ENCODE results near the gene PLIN3. TPM values are rescaled to one million over a fixed set of nuclear protein-coding genes. Genes with fewer than 3 reads are reported as not detected.
"Not testable (repeated sequence)": the region's sequence is repeated elsewhere in the genome, so short reads cannot be mapped to it uniquely, and the experiment has no call there.

The PLIN3 gene
- total RNA-seq, 2 donors from 2014 or later: 18.4 to 28.0 TPM

DNA sequence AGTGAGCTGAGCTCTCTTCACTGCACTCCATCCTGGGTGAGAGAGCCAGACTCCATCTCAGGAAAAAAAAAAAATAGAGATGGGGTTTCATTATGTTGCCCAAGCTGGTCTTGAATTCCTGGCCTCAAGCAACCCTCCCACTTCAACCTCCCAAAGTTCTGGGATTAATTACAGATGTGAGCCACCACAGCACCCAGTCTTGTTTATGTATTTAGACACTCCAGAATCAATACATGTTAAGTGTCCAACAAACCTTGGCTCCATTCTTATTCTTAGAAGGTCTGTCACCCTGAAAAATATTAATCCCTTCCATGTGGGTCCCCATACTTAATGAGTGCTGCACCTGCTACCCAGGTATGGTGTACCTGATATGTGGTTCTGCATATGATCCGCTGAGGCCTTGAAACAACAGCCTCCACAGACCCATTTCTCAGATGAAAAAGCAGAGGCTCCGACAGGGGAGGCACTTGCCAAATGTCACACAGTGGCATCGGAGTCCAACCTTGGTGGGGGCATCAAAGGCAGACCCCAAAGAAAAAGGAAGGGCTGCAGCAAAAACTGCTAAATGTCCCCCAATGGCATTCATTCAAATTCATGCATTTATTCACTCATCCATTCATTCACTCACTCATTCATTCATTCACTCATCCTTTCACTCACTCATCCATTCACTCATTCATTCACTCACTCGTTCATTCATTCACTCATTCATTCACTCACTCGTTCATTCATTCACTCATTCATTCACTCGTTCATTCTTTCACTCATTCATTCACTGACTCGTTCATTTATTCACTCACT lies 52.6 kb downstream of the PLIN3 start:
- H3K36me3 ChIP-seq (replicated peaks in 1 of 2; ENCODE audit: insufficient read depth in 1 of 2, low read depth in 2 of 2): peaks cover 3 to 6% of the 10 kb centered on the region in 2 donors
- no peak overlapping the region for H3K4me3 ChIP-seq
- no peak overlapping the region for H3K27ac ChIP-seq
- TF ChIP-seq CTCF (IDR thresholded peaks at IDR 0.05) (no peak), POLR2A (IDR thresholded peaks at IDR 0.05) (no peak)
- DNase-seq (no peak), ATAC-seq (no peak)
- 63 to 67% methylated on average over 7 of the region's 7 CpGs for WGBS, 2 donors
- no peaks in the 10 kb centered on the region for H3K9me3 ChIP-seq
- H3K4me1 ChIP-seq: peaks cover 9% of the 10 kb centered on the region
- intact Hi-C loops (cut with DNase I): loop anchor here (5.0 kb wide), 3 partner anchors 32 to 97 kb away; no protein-coding TSS in a partner anchor
- H3K27me3 ChIP-seq: no peaks in the 10 kb centered on the region

DNA sequence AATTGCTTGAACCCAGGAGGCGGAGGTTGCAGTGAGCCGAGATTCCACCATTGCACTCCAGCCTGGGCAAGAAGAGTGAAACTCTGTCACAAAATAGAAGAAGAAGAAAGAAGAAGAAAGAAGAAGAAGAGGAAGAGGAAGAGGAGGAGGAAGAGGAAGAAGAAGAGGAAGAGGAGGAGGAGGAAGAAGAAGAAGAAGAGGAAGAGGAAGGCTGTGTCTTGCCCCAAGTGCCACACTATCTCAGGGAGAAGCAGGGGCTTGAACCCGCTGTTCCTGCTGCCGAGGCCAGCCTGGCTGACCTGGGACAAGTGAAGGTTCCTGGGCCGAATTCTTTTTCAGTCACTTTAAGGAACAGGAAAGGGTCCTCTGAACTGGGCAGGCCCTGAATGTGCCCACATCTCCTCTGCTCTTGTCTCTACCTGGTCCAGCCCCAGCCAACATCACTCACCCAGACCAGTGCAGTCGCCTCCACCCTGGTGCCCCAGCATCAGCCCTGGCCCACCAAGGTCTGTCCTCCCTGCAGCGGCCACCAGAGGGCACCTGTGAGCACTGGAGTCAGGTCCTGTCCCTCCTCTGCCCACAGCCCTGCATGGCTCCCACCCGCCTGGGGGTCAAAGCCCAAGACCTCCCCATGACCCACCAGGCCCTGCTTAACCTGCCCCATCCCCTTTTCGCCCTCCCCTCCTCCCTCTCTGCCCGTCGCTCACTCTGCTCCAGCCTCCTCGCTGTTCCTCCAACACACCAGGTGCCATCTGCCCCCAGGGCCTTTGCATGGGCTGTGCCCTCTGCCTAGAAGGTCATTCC lies 55.9 kb downstream of the PLIN3 start:
- no peak overlapping the region for H3K27ac ChIP-seq
- DNase-seq (peak; percentile 80 to 89 (median 86)), ATAC-seq (peak; percentile 56)
- 53 to 62% methylated on average over 12 of the region's 12 CpGs for WGBS, 2 donors
- peaks cover 9% of the 10 kb centered on the region for H3K4me1 ChIP-seq
- no peaks in the 10 kb centered on the region for H3K27me3 ChIP-seq
- H3K4me3 ChIP-seq: no peak overlapping the region
- no peaks in the 10 kb centered on the region for H3K9me3 ChIP-seq
- intact Hi-C loops (cut with DNase I): loop anchor here (5.0 kb wide), 2 partner anchors 36 to 101 kb away; no protein-coding TSS in a partner anchor
- TF ChIP-seq POLR2A (IDR thresholded peaks at IDR 0.05): no peak
- peak; percentile 70 to 91 (median 77) for TF ChIP-seq CTCF (IDR thresholded peaks at IDR 0.05)
- H3K36me3 ChIP-seq (replicated peaks in 1 of 2; ENCODE audit: insufficient read depth in 1 of 2, low read depth in 2 of 2): peaks cover 0 to under 1% of the 10 kb centered on the region in 2 donors

DNA sequence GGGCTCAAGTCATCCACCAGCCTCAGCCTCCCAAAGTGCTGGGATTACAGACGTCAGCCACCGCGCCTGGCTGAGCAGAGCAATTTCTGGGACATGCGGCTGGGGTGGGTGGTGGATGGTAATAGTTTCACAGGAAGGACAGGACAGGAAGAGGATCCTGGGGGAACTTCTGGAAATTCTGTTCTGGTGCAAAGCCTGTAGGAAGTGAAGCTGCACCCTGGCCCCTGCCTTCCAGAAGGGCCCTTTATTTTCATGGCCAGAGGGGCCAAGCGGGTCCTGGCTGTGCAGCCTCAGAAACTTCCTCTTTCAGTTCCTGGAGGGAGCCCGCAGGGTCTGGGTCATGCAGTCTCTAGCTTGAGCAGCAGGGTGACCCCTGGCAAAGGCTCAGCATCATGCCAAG lies 60.3 kb downstream of the PLIN3 start:
- Histone ChIP-seq H3K36me3 (replicated peaks in 1 of 2; ENCODE audit: insufficient read depth in 1 of 2, low read depth in 2 of 2) (no peaks in the 10 kb centered on the region), H3K9me3 (no peaks in the 10 kb centered on the region), H3K4me1 (no peaks in the 10 kb centered on the region), H3K27me3 (no peaks in the 10 kb centered on the region), H3K27ac (peak overlapping the region in 1 of 4 donors; percentile 60), H3K4me3 (no peak overlapping the region)
- ATAC-seq (no peak), DNase-seq (peak in 1 of 4 donors; percentile 65)
- TF ChIP-seq CTCF (IDR thresholded peaks at IDR 0.05): no peak
- TF ChIP-seq POLR2A (IDR thresholded peaks at IDR 0.05): no peak
- intact Hi-C loops (cut with DNase I): loop anchor here (5.0 kb wide), 1 partner anchor 225 kb away; no protein-coding TSS in a partner anchor
- 70 to 100% methylated on average over 4 to 6 of the region's 6 CpGs for whole genome bisulfite sequencing, 2 donors

- ATAC-seq: no peak
- no peak for DNase-seq
- TF ChIP-seq CTCF (IDR thresholded peaks at IDR 0.05): no peak
- no peak for TF ChIP-seq POLR2A (IDR thresholded peaks at IDR 0.05)
- Histone ChIP-seq H3K27me3 (no peaks in the 10 kb centered on the region), H3K36me3 (replicated peaks in 1 of 2; ENCODE audit: insufficient read depth in 1 of 2, low read depth in 2 of 2) (no peaks in the 10 kb centered on the region), H3K9me3 (no peaks in the 10 kb centered on the region), H3K4me3 (no peak overlapping the region), H3K27ac (no peak overlapping the region), H3K4me1 (no peaks in the 10 kb centered on the region)
- WGBS, 2 donors: 74 to 95% methylated on average over 2 to 6 of the region's 6 CpGs
- intact Hi-C loops (cut with DNase I): loop anchor here (5.0 kb wide), 1 partner anchor 226 kb away; no protein-coding TSS in a partner anchor
These were observed 61.1 kb downstream of the PLIN3 start for GRCh38 chr19:4806384-4806783.

DNA sequence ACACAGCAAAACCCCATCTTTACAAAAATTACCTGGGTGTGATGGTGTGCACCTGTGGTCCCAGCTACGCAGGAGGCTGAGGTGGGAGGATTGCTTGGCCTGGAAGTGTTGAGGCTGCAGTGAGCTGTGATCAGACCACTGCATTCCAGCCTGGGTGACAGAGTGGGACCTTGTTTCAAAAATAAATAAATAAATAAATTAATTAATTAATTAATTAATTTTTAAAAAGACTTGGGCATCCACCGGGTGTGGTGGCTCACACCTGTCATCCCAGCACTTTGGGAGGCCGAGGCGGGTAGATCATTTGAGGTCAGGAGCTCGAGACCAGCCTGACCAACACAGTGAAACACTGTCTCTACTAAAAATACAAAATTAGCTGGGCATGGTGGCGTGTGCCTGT lies 62.3 kb downstream of the PLIN3 start:
- H3K9me3 ChIP-seq; ATAC-seq; H3K4me1 ChIP-seq; H3K4me3 ChIP-seq; H3K36me3 ChIP-seq (replicated peaks in 1 of 2; ENCODE audit: insufficient read depth in 1 of 2, low read depth in 2 of 2); H3K27me3 ChIP-seq; H3K27ac ChIP-seq; DNase-seq: not testable (repeated sequence)
- intact Hi-C loops (cut with DNase I): loop anchor here (5.0 kb wide), 1 partner anchor 227 kb away; no protein-coding TSS in a partner anchor
- 94% methylated on average over 6 of the region's 6 CpGs for WGBS, 2 donors
